ENCODE measurements around the gene MEMO1. TPM values are rescaled to one million over a fixed set of nuclear protein-coding genes. Genes with fewer than 3 reads are reported as not detected.

The MEMO1 gene
- total RNA-seq, 2 donors from 2014 or later: 40.2 to 52.0 TPM

GRCh38 chr2:31979018-31979417 is 31.8 kb downstream of the MEMO1 start:
- H3K9ac ChIP-seq (ENCODE audit: extremely low read depth, low read length, poor library complexity, severe bottlenecking): no peak overlapping the region
- H3K4me3 ChIP-seq (ENCODE audit: low read length): no peak overlapping the region
- 72% methylated on average over 3 of the region's 3 CpGs; no CpG with 5 or more reads in 1 of the 2 experiments for WGBS, 2 experiments (ENCODE audit: insufficient coverage in 1 of 2, insufficient read length in 1 of 2)
- Mint-ChIP-seq H3K27ac (no peak overlapping the region), H3K4me1 (peaks cover 11% of the 10 kb centered on the region), H3K9me3 (no peaks in the 10 kb centered on the region), H3K36me3 (ENCODE audit: low read depth) (peaks cover 10% of the 10 kb centered on the region), H3K27me3 (ENCODE audit: insufficient read depth) (no peaks in the 10 kb centered on the region), H3K4me3 (no peak overlapping the region)
- H3K9me3 ChIP-seq (ENCODE audit: control insufficient read depth, low read length): no peaks in the 10 kb centered on the region
- H3K4me1 ChIP-seq (ENCODE audit: control insufficient read depth, insufficient read depth, low read length): no peaks in the 10 kb centered on the region
- no peak for TF ChIP-seq CTCF (conservative IDR thresholded peaks at IDR 0.05)
- H3K36me3 ChIP-seq (ENCODE audit: control insufficient read depth, insufficient read depth, low read length): peaks cover 4% of the 10 kb centered on the region
- no peak overlapping the region for H3K27ac ChIP-seq (ENCODE audit: low read depth, low read length)
- no peaks in the 10 kb centered on the region for H3K27me3 ChIP-seq (ENCODE audit: control insufficient read depth, insufficient read depth, low read length, poor library complexity, severe bottlenecking)
- no peak for DNase-seq

- peaks cover 11% of the 10 kb centered on the region for H3K4me1 Mint-ChIP-seq
These were observed 32.4 kb downstream of the MEMO1 start for GRCh38 chr2:31978436-31978835.

GRCh38 chr2:31973665-31974064 is 37.1 kb downstream of the MEMO1 start:
- H3K4me3 ChIP-seq (ENCODE audit: low read length): no peak overlapping the region
- Mint-ChIP-seq H3K27ac (no peak overlapping the region), H3K9me3 (no peaks in the 10 kb centered on the region), H3K4me3 (no peak overlapping the region), H3K27me3 (ENCODE audit: insufficient read depth) (no peaks in the 10 kb centered on the region), H3K4me1 (no peaks in the 10 kb centered on the region), H3K36me3 (ENCODE audit: low read depth) (peaks cover 4% of the 10 kb centered on the region)
- no peak overlapping the region for H3K9ac ChIP-seq (ENCODE audit: extremely low read depth, low read length, poor library complexity, severe bottlenecking)
- no peak overlapping the region for H3K27ac ChIP-seq (ENCODE audit: low read depth, low read length)
- H3K4me1 ChIP-seq (ENCODE audit: control insufficient read depth, insufficient read depth, low read length): no peaks in the 10 kb centered on the region
- DNase-seq: no peak
- H3K36me3 ChIP-seq (ENCODE audit: control insufficient read depth, insufficient read depth, low read length): no peaks in the 10 kb centered on the region
- no peaks in the 10 kb centered on the region for H3K9me3 ChIP-seq (ENCODE audit: control insufficient read depth, low read length)
- no peak for TF ChIP-seq CTCF (conservative IDR thresholded peaks at IDR 0.05)
- H3K27me3 ChIP-seq (ENCODE audit: control insufficient read depth, insufficient read depth, low read length, poor library complexity, severe bottlenecking): no peaks in the 10 kb centered on the region

More at GRCh38 chr2:31978436-31978835, 32.4 kb downstream of the MEMO1 start:
- Histone ChIP-seq H3K9ac (ENCODE audit: extremely low read depth, low read length, poor library complexity, severe bottlenecking) (no peak overlapping the region), H3K36me3 (ENCODE audit: control insufficient read depth, insufficient read depth, low read length) (no peaks in the 10 kb centered on the region), H3K9me3 (ENCODE audit: control insufficient read depth, low read length) (no peaks in the 10 kb centered on the region), H3K27ac (ENCODE audit: low read depth, low read length) (no peak overlapping the region), H3K27me3 (ENCODE audit: control insufficient read depth, insufficient read depth, low read length, poor library complexity, severe bottlenecking) (no peaks in the 10 kb centered on the region), H3K4me1 (ENCODE audit: control insufficient read depth, insufficient read depth, low read length) (no peaks in the 10 kb centered on the region), H3K4me3 (ENCODE audit: low read length) (no peak overlapping the region)
- H3K4me3 Mint-ChIP-seq: no peak overlapping the region
- H3K36me3 Mint-ChIP-seq (ENCODE audit: low read depth): peaks cover 6% of the 10 kb centered on the region
- H3K27me3 Mint-ChIP-seq (ENCODE audit: insufficient read depth): no peaks in the 10 kb centered on the region
- WGBS, 2 experiments (ENCODE audit: insufficient coverage in 1 of 2, insufficient read length in 1 of 2): 99 to 100% methylated on average over 2 to 6 of the region's 6 CpGs
- DNase-seq: no peak
- no peak for TF ChIP-seq CTCF (conservative IDR thresholded peaks at IDR 0.05)
- no peaks in the 10 kb centered on the region for H3K9me3 Mint-ChIP-seq
- no peak overlapping the region for H3K27ac Mint-ChIP-seq
